Gastroesophageal sphincter (tissue), 3 donors: ENCODE measurements around the gene SNX11.

Experiments
- EP300 ChIP-seq: sonication (generic); formaldehyde crosslinking; IDR thresholded peaks from one replicate; pipeline ENCODE4 v1.6.1; 2017; ENCODE audit warnings: antibody characterized with exemption, mild to moderate bottlenecking
- TF ChIP-seq, protein P1 (sequence below), 4 experiments: fragments of 200-600 bp in 2 of 4; fragments of 450-650 bp in 2 of 4; sonication (generic) in 1 of 4; IDR thresholded peaks; one replicate each; pipeline ENCODE4 v1.5.1; 2017 to 2019; ENCODE audit warnings: antibody characterized with exemption in 4 of 4, mild to moderate bottlenecking in 2 of 4, moderate library complexity in 2 of 4

GRCh38 chr17:48160177-48161081, 52.9 kb downstream of the SNX11 start:
- TF ChIP-seq, protein P1, sequence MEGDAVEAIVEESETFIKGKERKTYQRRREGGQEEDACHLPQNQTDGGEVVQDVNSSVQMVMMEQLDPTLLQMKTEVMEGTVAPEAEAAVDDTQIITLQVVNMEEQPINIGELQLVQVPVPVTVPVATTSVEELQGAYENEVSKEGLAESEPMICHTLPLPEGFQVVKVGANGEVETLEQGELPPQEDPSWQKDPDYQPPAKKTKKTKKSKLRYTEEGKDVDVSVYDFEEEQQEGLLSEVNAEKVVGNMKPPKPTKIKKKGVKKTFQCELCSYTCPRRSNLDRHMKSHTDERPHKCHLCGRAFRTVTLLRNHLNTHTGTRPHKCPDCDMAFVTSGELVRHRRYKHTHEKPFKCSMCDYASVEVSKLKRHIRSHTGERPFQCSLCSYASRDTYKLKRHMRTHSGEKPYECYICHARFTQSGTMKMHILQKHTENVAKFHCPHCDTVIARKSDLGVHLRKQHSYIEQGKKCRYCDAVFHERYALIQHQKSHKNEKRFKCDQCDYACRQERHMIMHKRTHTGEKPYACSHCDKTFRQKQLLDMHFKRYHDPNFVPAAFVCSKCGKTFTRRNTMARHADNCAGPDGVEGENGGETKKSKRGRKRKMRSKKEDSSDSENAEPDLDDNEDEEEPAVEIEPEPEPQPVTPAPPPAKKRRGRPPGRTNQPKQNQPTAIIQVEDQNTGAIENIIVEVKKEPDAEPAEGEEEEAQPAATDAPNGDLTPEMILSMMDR (IDR thresholded peaks at IDR 0.05), result no peak
- no peak for TF ChIP-seq EP300
